Activated CD8-positive, alpha-beta memory T cell treated with anti-CD3 and anti-CD28 coated beads for 1 hour (primary cell): ENCODE data around the gene DIAPH2.

Experiments
- DNase-seq, 2 donors: peaks; one replicate each; pipeline ENCODE4 v3.0.0-alpha.2; 2020; ENCODE audit warnings: low read depth in 1 of 2; ENCODE audit errors: extremely low read depth in 1 of 2

Gene DIAPH2

DNA sequence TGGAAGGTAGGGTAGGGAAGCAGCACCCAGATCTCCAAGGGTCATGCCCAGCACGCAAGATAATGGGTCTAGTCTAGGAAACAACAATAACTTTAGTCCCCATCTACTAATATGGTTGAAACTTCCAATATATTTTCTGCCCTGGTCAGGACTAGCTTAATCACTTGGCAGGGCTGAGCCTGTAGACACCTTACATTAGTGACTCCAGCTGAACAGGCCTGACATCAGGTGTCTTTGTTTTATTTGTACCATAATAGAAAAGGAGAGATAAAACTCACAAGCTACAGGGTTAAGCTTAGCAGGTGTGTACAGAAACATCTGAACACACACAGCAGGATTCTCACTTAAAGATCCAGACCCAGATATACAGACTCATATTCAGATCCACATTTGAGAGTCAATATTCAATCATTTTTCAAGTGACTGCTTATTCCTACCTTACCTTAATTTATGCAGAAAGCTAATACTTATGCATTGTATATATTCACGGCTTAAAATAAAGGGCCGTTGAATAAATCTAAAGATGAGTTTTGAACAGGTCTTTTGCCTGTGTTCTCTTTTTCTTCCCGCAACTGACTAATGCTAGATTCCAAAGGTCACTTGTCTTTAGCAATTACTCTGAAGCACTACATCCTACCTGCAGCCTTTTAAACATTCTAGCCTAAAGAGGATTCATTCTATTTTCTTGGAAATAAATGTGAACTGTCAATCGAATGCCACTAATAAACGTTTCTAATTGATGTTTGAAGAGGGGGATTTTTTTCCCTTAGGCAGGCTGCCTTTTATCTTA, 944.4 kb downstream of the DIAPH2 start:
- DNase-seq = no peak

GRCh38 chrX:97629597-97629985, 944.9 kb downstream of the DIAPH2 start:
- no peak for DNase-seq

DNA sequence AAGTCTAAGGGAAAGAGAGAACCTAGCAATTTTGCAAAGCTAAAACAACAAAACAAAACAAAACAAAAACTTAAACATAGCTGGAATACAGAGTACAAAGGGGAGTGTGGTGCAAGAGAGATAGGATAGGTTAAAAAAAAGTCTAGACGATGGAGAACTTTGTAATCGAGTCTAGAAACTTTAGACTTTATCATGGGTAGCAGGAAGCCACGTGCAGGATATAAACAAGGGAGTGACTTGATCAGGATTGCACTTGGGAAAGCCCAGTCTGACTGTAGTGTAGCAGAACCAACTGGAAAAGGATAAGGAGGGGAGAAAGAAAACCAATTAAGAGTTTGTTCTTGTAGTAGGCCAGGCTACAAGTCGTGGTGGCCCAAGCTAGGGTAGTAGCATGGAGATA, 949.2 kb downstream of the DIAPH2 start:
- DNase-seq = no peak

DNA sequence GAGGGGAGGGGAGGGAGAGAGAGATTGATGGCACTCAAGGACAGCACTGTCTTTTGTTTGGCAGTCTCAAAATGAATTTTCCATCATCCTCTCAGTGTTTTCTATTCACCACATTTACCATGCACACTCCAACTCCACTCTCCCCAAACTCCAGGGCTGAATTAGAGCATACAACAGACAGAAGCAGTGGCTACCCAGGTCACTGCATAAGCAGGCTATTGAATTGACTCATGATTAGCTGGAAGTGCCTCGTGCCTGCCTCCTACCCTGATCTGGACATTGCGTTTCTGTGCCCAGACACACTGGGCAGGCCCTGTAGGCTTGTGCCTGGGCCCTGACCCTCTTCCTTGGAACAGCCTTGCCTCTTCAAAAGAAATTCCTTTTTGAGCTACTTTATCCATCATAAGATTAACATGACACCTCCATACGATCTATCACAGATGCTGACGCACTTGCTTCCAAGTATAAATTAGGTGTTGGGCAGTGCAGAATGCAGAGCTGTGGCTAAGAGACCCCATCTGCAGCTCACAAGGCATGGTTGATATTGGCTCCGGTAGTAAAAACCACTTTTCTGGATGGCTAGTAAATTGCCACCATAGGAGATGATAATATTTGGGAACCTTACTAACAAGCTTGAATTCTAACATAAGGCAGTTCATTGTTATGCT, 952.0 kb downstream of the DIAPH2 start:
- DNase-seq = no peak

DNA sequence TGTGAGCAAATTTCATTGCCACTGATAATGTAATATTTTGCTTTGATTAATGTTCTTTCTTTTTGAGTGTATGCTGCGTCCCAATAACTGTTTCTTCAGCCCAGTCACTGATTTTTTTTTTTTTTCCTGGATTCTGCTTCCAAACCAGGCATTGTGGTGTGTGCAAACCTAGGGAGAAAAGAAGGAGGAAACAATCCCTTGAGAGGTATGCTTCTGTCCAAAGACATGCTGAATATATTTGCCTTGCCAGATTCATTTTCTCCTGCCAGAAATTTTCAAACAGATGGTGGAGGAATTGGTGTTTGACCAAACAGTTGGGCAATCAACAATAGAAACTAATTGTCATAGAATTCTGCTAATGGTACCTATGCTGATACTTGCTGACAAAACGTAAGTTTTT, 952.6 kb downstream of the DIAPH2 start:
- no peak for DNase-seq

DNA sequence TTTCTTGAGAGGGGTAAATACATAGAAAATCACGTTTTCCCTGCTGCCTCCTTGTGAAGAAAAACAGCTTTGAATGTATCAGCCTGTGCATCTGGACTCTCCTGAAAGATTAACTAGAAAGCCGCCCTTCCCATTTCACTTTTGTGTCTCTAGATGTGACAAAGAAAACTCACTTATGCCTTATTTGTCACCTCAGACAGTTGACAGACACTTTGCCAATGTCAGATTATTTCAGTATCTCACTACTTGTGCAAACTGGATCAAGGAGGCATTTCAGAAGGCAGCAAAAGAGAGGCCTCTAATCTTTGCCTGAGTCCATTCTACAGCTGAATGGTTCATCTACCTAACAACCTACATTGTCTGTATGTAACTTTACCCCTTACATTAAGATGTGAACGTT, 954.0 kb downstream of the DIAPH2 start:
- DNase-seq = no peak

DNA sequence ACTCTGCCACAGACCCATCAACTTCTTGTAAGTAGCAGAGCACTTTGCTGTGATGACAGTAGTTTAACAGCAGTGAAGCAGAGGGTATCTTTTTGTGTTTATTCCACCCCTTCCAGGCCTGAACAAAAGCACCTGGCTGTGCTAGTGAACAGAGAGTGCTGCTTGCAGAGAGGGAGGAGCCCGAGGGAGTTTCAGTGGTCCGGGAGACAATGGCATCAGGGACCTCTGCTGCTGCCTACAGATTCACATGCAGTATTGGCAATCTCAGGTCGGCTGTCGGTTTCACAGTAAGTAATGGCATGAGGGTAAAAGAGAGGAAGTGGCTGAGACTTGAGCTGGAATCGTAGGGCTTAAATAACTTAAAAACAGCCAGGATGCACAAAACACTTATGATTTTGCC, 954.9 kb downstream of the DIAPH2 start:
- DNase-seq = no peak
